OCI-M1 (cell line): ENCODE data around the gene EMP3.
A peak's percentile ranks its signal among the peaks of the same experiment; 100 is the strongest.

Experiments
- DNase-seq: peaks from one replicate; lab custom pipeline; 2025; lab: John Stamatoyannopoulos, UW

The EMP3 gene

DNA sequence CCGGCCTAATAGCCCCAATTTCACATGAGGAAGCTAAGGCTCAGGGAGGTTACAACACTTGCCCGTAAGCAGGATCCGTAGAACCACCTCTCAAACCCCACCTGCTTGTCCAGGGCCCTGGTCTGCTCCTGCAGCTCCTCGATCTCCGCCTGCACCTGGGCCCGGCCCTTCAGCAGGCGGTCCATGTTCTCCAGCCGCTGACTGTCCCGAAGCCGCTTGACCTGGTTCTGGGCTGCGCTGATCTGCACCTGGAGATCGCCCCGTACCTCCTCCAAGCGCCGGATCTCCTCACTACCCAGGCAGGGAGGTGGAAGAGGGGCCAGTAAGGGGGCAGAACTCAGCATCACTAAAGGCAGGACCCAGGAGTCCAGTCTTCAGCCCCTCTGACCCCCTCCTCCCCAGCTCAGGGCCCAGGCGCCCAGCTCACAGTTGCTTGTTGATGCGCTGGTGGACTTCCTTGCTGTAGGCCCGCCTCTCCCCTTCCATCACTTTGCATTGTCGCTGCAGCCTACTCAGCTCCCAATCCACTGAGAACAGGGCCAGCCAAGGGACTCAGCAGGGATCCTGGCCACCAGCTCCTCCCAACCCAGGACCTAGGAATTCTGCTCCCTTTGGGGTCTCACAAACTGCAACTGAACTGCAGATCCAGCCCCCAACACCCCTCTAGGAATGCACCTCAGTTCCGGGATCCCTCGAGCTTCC is 6.9 kb upstream of the EMP3 start:
- no peak for DNase-seq

GRCh38 chr19:48319647-48320541 is 5.5 kb upstream of the EMP3 start:
- peak; percentile 89 for DNase-seq

DNA sequence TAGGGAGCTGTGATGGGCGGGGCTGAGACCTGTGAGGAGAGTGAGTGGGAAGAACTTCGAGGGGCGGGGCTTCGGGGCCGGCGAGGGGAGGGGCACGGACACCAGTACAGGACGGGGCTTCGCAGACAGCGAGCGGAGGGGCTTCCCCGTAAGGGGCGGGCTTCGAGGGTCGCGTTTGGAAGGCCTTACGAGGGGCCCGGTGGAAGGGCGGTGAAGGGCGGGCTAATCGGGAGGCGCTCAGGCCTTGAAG is 4.1 kb upstream of the EMP3 start:
- peak; percentile 99 for DNase-seq

DNA sequence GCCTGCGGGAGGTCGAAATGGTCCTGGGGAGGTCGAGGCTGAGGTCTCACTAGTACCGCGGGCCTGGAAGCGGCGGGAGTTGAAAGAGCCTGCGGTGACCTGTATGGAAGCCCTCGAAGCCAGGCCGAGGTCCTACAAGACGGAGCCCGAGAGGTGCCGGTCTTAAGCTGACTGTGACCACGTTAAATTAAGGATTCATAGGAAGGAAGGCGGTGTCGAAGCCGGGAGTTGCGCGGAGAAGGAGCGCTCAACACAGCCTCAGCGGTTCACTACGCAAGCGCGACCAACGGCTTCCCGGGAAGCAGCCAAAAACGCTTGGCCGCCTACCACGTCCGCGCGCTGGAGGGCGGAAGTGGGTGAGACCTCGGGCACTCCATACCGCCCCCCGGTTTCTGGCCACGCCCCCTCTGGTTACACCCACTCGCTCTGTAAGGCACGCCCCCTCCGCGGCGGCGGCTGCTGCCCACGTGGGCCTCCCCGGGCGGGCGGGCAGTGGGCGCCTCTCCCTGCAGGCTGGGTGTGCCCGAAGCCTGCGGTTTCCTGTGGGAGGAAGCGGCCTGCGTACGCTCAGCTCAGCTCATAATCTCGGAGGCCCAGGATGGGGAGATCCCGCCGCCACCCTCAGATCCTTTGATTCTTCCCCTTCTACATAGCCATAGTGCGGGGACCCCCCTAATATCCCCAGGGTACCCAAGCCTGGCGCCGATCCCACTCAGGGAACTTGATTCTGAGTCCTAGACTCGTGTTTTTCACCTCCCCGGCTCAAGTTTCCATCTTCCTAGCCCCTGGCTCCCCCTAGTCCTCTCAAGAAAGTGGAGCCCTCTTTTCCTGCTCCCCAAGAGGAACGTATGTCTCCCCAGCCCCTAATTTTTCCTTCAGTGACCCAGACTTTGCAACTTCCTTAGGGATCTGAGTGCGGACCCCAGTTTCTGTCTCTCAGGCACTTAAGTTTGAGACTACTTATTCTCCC is 3.4 kb upstream of the EMP3 start:
- peak; percentile 99 for DNase-seq

- no peak for DNase-seq
Observed at GRCh38 chr19:48329167-48329891, 4.0 kb downstream of the EMP3 start.

- no peak for DNase-seq
Observed at GRCh38 chr19:48330012-48330681, 4.8 kb downstream of the EMP3 start.

GRCh38 chr19:48332351-48332661 is 7.0 kb downstream of the EMP3 start:
- DNase-seq = no peak

- DNase-seq = peak; percentile 100
Observed at GRCh38 chr19:48332662-48333466, 7.5 kb downstream of the EMP3 start.

GRCh38 chr19:48333467-48334384 is 8.4 kb downstream of the EMP3 start:
- DNase-seq = peak; percentile 98

GRCh38 chr19:48338253-48338755 is 13.0 kb downstream of the EMP3 start:
- DNase-seq = no peak

DNA sequence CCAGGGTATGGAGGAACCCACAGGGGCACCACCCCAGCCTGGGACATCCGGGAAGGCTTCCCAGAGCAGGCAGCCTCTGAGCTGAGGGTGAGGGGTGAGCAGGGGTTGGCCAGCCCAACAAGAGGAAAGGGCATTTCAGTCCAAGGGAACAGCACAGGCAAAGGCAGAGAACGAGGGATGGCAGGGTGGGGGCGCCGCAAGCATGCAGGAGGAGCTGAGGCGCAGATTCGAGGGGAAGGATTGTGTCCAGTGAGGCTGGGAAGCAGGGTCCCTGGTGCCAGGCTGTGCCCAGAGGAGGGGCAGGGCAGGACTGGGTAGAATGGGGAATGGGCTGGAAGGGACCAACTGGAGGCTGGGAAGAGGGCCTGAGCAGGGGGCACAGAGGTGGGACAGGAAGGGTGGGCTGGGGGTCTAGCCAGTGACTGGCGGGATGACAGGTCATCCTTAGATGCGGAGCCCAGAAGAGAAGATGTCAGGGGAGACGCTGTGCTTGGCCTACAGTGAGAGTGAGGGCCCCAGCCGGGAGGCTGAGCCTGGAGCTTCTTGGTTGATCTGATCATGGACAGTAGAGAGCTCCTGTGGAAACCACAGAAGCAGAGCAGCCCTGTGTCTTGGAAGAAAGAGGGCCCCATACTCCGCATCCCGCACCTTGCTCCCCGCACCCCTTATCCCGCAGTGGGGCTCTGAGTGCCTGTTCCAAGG is 13.6 kb downstream of the EMP3 start:
- DNase-seq = no peak

- no peak for DNase-seq
Observed at GRCh38 chr19:48340995-48341394, 15.6 kb downstream of the EMP3 start.

GRCh38 chr19:48341515-48342413 is 16.4 kb downstream of the EMP3 start:
- no peak for DNase-seq

DNA sequence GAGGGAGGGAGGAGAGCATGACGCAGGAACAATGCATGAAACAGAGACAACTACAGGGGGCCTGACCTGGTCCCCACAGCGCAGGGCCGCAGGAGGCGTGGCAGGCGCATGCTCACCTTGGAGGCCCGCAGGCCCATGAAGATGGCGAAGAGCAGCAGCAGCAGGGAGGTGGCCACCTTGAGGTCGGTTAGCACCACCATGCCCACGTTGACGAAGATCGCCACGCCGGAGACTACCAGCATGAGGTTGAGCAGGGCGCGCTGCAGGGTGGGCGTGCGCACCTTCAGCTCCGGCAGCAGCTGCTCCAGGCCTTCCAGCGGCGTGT is 17.0 kb downstream of the EMP3 start:
- no peak for DNase-seq

- no peak for DNase-seq
Observed at GRCh38 chr19:48342841-48343540, 17.6 kb downstream of the EMP3 start.

DNA sequence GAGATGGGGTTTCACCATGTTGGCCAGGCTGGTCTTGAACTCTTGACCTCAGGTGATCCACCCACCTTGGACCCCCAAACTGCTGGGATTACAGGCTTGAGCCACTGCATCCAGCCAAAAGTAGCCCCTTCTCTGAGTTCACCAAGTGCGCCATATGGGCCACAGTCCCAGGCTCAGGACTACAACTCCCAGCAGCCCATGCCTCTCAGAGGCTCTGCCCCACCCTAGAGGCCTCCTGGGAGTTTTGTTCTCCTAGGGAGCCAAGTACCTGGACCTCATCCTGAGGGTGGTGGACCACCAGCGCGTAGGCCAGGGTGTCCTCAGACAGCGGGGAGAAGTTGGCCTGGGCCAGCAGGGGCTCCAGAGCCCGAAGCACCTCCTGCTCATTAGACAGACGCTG is 19.5 kb downstream of the EMP3 start:
- no peak for DNase-seq

GRCh38 chr19:48346191-48346590 is 20.8 kb downstream of the EMP3 start:
- peak; percentile 49 for DNase-seq
